SK-N-SH treated with all-trans-retinoic acid at 6 μM for 48 hours (cell line): ENCODE measurements around the gene CNTN1.

Experiments used
- BACH2 ChIP-seq: fragments of 250-450 bp; sonication (Bioruptor Pico); IDR thresholded peaks from 2 replicates; pipeline ENCODE4 v1.9.0; 2021; ENCODE audit warnings: mild to moderate bottlenecking, borderline replicate concordance
- PATZ1 ChIP-seq: fragments of 250-450 bp; sonication (Bioruptor Pico); IDR thresholded peaks from 2 replicates; pipeline ENCODE4 v1.8.0; 2020; ENCODE audit warnings: mild to moderate bottlenecking, moderate library complexity, borderline replicate concordance
- RARB ChIP-seq: fragments of 250-450 bp; sonication (Bioruptor Pico); IDR thresholded peaks from 2 replicates; pipeline ENCODE4 v1.8.0; 2021; ENCODE audit warnings: mild to moderate bottlenecking, moderate library complexity

DNA sequence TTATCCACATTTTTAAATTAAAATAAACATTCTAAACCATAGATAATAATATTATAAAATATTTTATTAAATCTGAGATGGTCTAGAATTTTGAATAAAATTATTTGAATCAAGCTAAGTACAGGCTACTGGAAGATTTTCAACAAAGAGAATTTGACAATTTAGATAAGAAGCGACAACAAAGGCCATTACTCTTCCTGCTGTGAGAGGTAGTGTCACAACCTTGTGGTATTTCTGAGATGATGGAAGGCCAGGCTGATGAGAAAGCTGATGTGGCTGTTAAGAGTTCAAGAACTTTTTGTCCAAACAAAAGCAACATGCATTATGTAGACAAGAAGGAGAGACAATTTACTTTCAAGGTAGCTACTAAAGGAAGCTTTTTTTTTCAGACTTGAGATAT is 43.7 kb upstream of the CNTN1 start:
- TF ChIP-seq BACH2 (CRISPR knock-in tag), result no peak
- no peak for TF ChIP-seq RARB (CRISPR knock-in tag)
- no peak for TF ChIP-seq PATZ1 (CRISPR knock-in tag)
